Activated CD8-positive, alpha-beta memory T cell treated with anti-CD3 and anti-CD28 coated beads, Interleukin-2, amount 50 U/mL, for 24 hours (primary cell): Measurements from ENCODE around the gene FYN.

Experiments used
- DNase-seq: peaks from one replicate; pipeline ENCODE4 v3.0.0-alpha.2; 2020; ENCODE audit errors: extremely low read depth

FYN gene

DNA sequence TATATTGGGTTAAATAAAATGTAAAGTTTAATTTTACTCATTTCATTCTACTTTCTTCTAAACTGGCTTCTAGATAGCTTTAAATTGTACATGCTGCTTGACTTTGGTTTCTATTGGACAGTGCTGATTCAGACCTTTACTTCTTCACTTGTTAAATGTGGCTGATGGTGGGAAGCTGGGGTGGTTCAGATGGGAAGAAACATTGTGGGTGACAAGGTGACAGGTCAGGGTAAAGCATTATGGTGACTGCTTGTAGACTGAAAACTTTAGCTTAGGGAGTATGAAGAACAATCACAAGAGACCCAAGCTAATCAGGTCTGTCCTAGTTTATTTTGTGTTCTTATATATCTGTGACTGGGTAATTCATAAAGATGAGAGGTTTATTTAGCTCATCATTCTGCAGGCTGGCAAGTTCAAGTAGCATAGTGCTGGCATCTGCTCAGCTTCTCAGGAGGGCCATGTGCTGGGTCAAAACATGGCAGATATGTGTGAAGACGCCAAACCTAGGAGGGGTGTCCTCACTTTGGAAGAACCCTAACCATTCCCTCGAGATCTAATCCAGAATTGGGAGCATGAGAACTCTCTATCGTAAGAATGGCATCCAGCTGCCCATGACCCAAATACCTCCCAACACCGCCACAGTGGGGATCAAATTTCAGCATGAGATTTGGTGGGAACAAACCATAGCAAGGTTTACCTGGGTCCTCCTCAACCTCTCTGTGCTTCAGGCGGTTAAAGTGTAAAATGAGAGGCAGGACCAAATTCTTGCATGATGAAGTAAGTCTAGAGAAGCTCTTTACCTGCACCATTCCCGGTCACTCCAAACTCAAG is 102.8 kb downstream of the FYN start:
- no peak for DNase-seq

DNA sequence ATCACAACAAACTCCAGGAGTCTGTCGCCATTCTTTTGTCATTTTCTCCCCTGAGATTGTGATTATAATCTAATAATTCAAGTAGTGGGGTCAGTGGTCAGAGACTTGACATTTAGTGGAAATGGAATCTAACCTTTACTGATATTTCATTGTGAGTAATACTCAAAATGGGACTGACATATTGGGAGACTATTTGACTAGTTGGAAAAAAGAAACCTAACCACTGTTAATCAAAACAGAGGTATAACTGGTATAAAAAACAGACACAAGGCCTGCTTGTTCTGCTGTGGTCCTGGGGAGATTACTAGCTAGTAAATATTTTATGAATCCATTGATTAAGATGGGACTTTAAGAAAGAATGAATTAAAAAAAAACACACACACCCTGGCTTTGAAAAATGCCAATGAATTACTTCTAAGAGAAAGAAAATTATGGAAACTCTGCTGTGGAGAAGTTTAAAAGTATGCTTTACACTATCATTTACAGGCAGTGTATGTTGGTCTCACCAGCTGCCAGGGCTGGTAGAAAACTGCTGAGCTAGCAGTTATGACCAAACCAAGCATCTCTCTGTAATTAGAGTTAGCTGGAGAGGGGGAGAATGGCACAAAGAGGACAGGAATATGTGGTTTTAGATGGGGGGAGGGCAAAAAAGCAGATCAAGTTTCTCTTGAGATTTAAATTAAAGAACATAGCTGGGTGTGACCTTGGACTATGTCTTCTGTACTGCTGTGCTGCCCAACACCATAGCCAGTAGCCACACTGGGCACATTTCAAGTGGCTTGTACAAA is 103.7 kb downstream of the FYN start:
- no peak for DNase-seq

DNA sequence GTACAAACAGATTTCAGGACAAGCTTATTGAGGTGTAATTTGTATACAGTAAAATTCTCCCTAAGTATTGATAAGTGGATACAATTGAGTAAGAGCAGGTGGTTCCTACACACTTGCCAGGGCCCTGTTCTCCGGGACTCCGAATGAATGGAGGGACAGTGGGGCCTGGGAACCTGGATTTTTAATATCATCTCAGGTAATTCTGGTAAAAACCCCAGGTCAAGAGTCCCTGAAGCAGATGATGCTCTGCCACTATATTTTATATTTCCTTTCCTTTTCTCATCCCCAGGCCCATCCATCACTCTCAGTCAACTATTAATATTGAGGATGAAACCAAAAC is 104.9 kb downstream of the FYN start:
- DNase-seq, result no peak

DNA sequence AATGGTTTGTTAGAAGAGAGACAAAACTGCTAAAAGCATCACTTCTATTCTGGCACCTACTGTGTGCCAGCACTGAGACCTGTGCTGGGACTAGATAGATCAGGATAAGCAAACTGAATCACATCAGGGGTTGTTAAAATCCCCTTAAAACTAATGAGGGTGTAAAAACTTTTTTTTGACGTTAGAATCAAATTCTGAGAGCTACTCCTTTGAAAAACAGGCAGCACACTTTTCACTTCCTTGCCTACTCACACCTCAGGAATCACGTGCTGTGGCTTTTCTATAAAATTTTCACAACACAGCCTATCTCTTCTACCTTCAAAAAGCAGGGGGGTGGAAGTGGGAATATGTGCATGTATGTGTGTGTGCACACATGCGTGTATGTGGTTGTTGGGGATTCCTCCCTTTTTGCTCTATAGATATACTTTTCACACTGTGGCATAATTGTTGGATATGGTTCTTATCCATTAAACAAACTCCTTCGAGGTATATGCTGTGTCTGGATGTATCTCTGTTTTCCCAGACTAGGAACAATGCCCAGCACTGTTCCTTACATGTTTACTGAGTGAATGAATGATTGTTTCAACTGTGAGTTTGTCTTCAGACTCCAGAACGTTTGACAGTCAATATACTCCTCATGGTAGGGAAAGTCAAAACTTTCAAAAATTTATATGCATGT is 105.4 kb downstream of the FYN start:
- DNase-seq, result no peak

DNA sequence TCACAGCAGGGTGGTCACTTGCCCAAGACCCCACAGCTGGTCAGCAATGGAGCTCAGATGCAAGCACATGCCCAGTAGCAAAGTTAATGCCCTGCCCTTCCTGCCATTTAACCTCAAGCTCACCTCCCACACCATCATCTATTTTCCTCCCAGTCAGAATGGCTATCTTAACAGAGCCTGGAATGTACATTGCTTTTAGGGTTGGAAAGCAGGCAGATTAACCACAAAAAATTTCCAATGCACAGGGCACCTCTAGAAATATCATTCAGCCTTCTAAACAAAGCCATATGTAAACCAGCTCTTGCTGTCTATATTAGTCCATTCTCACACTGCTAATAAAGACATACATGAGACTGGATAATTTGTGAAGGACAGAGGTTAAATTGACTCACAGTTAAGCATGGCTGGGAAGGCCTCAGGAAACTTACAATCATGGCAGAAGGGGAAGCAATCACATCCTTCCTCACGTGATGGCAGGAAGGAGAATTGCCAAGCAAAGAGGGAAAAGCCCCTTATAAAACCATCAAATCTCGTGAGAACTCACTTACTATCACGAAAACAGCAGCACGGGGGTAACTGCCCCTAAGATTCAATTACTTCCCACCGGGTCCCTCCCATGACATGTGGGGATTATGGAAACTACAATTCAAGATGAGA is 106.9 kb downstream of the FYN start:
- no peak for DNase-seq

DNA sequence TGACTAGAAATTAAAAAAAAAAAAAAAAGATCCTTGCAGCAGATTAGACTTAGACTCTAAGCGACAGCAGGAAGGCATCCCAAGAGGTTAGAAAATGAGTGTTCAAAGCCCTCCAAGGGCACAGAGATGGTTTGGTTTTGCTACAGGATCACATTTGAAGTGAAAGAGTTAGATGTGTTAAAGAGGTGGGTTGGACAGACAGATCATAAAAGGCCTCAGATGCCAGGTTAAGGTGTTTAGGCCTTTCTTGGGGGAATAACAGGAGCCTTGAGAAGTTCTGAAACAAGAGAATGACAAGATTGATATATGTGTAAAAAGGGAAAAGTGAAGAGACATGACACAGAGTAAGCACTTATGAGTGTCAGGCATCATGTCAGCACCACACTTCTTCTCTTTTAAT is 107.5 kb downstream of the FYN start:
- DNase-seq, result no peak

DNA sequence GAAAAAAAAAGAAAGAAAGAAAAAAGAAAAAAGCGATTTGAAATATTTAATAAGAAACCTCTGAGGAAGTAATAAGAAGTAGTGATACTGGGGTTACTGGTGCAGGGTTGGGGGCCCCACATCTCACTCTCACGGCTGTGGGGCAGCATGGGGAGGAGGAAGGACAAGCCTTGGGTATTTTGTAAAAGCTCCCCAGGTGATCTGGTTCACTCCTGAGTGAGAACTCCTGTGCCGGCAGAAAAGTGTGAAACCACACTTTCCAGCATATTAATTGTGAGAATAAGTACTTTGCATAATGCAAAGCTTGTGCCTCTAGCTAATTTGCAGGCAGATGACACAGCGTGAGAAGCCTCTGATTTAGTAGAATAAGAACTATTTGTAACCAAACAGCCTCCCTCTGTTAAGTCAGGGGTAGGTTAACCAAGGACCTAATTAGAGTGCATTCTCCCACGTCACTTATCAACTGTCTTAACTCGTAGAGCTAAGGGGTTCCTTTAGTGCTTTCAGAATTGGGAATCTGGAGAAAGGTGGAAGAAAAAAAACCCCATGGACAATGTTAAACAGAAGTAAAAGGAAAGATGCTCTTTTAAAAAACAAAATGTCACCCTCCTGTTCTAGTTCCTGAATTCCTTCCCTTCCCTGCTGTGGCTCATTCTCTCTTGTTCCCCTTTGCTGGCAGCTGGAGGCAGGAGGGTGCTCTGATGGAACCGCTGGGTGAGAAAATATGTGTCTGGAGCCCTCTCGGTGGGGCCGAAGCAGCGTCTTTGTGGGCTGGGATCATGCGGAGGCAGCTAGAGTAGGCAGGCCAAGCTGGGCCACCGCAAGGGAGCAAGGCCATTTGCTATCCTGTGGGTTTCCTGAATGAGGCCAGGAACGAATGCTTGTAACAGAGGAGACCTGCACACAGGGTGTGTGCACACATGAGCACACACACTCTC is 108.7 kb downstream of the FYN start:
- no peak for DNase-seq

DNA sequence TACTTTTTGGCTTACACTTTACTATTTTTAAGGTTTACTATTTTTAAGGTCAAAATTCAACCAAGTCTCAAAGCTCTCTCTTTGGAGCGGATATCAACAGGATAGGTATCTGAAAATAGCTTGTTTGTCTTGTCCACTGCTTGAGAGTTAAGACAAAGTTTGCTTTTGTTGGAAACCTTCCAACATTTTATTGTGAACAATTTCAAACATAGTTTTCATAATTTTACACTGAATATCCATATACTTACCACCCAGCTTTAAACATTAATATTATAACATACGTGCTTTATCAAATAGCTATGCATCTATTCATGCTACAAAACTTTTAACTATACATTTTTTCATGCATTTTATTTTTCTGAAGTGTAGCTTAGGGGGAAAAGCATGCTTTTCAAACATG is 109.9 kb downstream of the FYN start:
- DNase-seq, result no peak

DNA sequence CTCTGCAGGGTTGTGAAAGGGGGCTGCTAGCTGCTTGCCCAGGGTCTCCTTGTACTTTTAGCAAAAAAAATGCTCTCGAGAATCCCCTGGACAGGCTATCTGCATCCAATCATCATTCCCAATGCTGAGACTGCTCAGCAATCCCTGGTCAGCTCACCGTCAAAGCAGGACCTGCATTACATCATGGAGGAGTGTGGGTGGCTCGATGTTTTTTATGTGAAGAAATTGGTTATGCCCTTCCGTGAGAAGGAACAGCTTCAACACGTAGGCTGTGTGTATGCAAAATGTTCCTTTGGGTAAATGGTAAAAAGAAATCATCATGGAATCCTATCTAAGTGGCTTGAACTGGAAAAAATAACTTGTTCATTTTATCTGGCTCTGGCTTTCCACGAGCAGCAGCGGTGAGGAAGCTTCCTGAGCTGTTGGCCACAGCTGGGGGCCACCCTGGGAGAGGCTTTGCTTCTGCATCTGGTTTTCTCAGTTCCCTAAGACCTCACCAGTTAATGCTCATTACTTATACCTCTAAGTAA is 111.4 kb downstream of the FYN start:
- DNase-seq, result no peak

DNA sequence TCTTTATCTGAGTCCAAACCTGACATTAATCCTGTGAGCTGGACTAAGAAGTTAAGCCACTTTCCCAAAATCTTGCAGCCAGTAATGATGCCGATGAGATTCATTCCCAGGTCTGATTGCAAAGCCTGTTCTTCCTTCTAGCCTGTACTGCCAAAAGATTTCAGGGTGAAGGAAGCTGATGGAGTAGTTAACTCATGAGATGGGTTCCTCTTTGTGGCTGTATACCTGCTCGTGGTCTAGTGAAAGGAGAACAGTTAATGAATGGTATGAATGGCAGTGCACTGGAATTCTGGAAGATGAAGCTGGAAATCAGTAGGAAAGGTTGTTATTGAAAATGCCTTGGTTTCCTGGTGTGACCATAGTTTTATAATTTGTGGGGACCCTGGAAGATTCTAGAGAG is 112.0 kb downstream of the FYN start:
- DNase-seq, result no peak

DNA sequence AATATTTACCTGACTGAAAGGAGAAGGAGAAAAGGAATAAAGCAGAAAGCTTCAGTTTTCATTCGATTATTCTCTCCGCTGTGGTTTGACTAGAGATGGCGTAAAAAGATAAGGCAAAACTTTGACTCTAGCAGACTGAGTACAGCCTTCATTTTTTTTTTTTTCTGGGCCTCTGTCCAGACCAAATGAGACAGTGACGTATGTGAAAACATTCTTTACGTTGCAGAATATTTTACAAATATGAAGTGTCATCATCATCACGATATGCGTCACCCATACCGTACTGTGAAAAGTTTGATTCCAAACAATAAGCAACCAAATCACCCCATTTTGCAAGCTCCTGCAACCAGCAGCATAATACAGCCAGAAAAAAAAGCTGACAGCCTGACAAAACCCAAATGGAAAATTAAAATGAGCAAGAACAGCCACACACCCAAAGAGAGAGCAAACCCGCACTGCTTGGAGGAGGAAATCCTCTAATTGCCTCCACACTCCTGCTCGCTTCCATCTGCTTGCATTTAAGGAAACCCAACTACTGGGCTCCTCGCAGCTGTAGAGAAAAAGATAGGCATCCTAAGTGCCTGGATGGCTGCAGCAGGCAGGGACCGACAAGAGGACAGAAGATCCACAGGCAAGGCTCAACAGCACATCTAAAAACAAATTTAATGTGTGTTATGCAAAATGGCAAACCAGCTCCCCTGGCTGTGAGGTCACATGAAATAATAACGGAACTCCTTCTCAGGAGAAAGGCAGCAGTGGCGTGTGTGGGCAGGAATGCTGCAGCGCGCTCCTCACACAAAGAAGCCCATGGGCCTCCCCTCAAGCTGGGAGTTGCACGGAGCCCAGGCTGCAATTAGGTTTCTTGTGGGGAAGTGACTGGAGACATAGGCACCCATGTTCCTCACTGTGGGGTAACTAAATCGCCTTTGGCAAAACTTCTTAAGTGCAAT is 113.1 kb downstream of the FYN start:
- DNase-seq, result no peak

DNA sequence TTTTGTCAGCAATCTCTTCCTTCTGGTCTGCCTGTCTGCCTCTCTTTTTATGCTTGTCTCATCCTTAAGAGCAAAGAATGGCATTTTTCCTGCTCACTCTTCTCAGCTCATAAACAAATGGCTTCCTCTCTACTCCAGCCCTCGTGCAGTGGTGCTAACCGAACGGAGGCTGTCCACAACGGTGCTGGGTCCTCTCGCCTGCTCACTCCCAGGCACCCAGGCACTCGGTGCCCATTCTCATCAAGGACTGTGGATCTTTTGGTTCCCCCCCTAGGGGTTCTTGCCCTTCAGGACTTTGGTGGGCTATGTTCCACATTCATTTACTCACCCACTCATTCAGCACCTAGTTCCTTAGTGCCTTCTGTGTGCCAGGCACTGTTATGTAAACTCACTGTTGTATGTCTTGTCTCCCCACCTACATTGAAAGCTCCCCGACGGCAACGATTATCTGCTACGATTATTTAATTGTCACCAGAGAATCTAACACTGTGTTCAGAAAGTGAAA is 113.9 kb downstream of the FYN start:
- DNase-seq, result no peak

DNA sequence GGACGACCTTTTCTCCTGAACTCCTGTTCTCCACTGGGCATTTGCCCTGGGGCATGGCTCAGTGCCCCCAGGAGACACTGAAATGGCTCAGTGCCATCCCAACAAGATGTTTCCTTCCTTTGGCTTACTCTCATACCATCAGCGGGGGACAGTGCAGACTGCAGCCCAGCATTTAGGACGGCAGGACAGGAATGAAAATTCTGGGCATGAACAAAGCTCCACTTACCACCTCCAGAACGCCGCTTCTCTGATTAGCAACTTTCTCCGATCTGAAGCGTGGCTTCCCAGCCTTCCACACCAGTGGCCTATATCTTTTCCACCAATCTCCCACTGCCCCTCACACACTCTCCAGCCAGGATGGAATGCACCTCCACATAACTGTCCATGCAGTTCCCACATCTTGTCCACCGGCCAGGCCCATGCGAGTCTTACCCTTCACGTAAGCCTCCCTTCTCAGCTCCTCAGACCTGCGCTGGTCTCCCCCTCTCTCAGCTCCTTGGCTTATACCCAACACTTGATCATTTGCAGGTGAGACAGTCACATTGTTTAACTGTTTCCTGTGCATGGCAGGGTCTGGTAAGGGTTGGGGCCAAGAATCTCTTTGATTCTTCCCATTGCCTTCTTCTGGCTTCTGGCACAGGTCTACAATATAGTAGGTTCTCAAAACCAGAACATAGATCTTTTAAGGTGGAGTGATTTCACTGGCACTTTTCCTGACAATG is 114.5 kb downstream of the FYN start:
- DNase-seq, result no peak

DNA sequence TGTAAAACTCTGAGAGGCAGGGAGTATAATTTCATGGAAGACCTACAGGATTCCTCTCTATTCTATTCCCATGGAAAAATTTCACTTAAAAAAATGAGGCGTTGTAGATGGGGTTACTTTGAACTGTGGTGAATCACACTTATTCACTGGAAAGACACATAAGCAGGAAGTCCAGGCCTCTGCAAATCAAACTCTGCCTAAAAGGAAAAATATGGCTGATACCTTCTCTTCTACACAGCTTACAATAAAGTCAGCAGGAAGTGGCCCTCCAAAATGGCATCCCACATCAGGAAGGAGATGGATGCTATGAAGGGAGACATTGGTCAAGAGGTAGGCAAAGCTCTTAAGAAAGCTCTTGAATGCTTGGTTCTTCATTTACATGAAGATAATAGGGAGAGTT is 115.9 kb downstream of the FYN start:
- no peak for DNase-seq

DNA sequence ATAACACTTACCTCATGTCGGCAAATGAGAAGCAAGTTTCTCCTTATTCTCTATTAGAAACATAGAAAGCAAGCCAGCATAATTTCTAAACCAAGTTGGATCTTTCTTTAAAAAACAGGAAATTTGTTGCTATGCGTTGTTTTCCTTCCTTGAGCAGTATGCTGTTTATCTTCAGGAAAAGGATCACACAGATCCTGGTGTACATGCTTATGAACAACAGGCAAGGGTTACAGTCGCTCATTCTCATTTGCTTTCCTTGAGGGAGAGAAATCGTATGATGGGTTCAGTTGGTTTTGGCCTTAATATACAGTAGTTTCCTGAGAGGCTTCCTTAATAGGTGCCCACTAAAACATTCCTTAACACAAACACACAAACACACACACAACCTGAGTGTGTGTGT is 118.8 kb downstream of the FYN start:
- no peak for DNase-seq

DNA sequence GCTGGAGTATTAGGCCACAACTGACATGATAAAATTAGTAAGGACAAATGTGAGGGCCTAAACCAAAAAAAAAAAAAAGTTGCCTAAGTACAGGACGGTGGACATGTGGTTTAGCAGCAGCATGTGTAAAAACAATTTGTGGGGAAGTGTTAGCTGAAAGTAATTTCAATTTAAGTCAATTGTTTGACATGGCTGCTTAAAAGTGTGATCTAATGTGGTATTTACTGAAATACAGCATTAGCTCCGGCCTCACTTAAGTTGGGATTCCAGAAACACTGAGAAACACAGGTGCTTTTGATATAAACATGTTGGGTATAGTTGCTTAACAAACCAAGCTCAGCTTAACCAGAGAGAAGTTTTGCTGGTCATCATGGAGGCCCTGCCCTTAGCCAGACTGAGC is 119.7 kb downstream of the FYN start:
- DNase-seq, result no peak

DNA sequence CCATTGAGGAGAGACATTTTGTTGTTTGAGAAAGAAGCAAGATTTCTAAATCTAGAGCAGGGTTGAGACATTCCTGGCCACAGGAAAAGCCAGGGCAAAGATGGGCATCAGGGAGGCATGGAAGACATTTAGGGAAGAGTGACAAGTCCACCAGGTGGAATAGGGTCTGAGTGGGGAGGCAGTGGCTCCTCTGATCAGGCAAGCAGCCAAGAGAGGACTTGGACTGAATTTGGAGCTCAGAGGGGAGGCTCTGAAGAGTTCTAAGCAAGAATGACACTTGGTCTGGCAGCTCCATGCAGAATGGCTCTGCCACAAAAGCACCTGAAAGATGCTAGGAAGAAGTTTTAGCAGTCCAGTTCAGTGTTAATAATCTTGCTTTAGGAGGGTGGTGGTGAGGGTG is 120.8 kb downstream of the FYN start:
- no peak for DNase-seq

DNA sequence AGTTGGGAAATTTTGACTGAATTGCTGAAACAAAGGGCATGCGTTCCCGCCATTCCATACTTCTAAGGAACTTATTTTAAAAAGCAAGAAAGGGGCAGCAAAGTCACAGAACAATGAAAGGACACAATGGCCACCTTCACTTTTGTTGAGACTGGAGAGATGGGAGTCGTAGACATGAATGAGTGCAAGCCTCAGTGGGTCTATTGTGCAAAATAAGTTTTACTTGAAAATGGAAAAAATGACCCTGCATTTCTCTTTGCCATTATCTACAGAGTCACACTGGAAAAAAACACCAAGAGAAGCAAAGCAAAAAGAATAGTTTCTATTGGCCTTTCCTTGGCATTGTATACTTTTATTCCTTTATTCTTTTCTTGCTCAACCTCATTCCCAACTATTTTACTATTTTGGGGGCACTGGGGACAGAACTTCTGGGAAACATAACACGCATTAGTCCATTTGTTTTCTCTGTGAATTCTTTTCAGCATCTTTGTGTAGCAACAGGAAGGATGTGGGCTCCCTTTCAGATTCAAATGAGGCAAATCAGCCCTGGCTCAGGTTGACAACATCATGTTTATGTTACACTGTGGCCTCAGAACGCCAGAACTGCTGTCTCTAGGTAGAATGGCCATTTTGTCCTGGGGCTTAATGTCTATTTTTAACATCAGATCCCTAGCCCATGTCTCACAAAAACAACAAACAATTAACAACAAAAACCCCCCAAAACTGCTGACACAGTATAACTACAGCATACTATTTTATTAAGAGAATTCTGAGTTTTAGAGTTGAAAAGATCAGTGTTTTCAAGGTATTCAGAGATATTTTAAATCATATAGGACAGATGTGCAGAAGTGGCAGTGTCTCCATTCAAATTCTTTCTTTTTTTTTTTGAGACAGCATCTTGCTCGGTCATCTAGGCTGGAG is 122.2 kb downstream of the FYN start:
- no peak for DNase-seq
